ENCODE measurements around the gene GATA3. TPM values are rescaled to one million over a fixed set of nuclear protein-coding genes. Genes with fewer than 3 reads are reported as not detected.
A peak's percentile ranks its signal among the peaks of the same experiment; 100 is the strongest.

The GATA3 gene
- total and polyA plus RNA-seq, 4 donors = 0.10 to 3.4 (median 1.1) TPM

GRCh38 chr10:8044331-8044907 lies 10.1 kb upstream of the GATA3 start:
- Histone ChIP-seq H3K27ac (ENCODE audit: low read depth, low read length) (no peak overlapping the region), H3K4me3 (ENCODE audit: low read depth, low read length) (no peak overlapping the region), H3K9me3 (ENCODE audit: control insufficient read depth, insufficient read depth, low read length) (no peaks in the 10 kb centered on the region), H3K4me1 (ENCODE audit: control insufficient read depth, insufficient read depth, low read length) (peaks cover 50% of the 10 kb centered on the region), H3K27me3 (ENCODE audit: control insufficient read depth, insufficient read depth, low read length) (peaks cover 100% of the 10 kb centered on the region), H3K36me3 (ENCODE audit: control insufficient read depth, insufficient read depth, low read length) (no peaks in the 10 kb centered on the region)
- 6% methylated on average over 6 of the region's 12 CpGs for WGBS (ENCODE audit: insufficient coverage)
- DNase-seq (ENCODE audit: low read depth in 4 of 6, low spot score in 6 of 6) = peak in 1 of 6 donors; percentile 9

GRCh38 chr10:8044908-8045725 lies 9.4 kb upstream of the GATA3 start:
- no peak overlapping the region for H3K27ac ChIP-seq (ENCODE audit: low read depth, low read length)
- WGBS (ENCODE audit: insufficient coverage) = 0% methylated on average over 18 of the region's 32 CpGs
- peak in 2 of 6 donors; percentile 25 to 45 for DNase-seq (ENCODE audit: low read depth in 4 of 6, low spot score in 6 of 6)

DNA sequence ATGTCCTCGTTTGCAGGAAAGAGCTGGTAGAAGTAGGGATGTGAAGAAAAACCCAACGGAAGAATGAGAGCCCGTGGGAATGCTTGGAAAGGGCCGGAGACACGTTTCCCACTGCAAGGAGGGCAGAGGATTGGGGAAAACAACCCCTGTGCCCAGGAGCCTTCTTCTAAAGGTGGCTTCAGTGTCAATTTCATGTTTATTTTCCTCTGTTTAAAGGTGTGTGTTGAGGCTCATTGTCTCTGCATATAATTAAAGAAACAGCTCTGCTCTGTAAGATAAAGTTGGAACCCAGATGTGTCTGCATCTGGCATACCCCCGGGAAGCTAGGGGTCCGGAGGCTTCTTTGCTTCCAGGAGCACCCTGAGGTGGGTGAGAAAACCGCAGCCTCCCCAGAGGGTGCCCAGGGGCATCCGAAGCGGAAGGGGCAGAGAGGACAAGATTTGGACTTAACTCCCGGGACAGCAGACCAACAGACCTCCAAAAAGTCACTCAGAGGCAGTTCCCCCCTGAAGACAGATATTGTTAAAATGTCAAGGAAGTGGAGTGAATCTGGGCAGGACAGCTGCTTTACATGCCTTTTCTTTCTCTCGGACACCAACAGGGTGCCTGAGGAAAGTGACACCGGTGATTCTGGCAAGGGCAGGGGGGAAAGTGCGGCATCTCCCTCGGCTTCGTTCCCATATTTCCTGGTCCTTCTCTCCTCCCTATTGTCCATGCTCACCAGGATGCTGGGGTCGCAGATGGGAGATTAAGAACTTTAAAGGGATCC lies 8.6 kb upstream of the GATA3 start:
- Histone ChIP-seq H3K36me3 (ENCODE audit: control insufficient read depth, insufficient read depth, low read length) (no peaks in the 10 kb centered on the region), H3K9me3 (ENCODE audit: control insufficient read depth, insufficient read depth, low read length) (no peaks in the 10 kb centered on the region), H3K27me3 (ENCODE audit: control insufficient read depth, insufficient read depth, low read length) (peaks cover 100% of the 10 kb centered on the region), H3K4me3 (ENCODE audit: low read depth, low read length) (no peak overlapping the region), H3K27ac (ENCODE audit: low read depth, low read length) (no peak overlapping the region), H3K4me1 (ENCODE audit: control insufficient read depth, insufficient read depth, low read length) (peaks cover 64% of the 10 kb centered on the region)
- no peak for DNase-seq (ENCODE audit: low read depth in 4 of 6, low spot score in 6 of 6)
- WGBS (ENCODE audit: insufficient coverage) = 0% methylated on average over 4 of the region's 17 CpGs

More at GRCh38 chr10:8044908-8045725, 9.4 kb upstream of the GATA3 start:
- H3K4me3 ChIP-seq (ENCODE audit: low read depth, low read length) = peak overlapping the region; percentile 5
- H3K36me3 ChIP-seq (ENCODE audit: control insufficient read depth, insufficient read depth, low read length) = no peaks in the 10 kb centered on the region
- H3K9me3 ChIP-seq (ENCODE audit: control insufficient read depth, insufficient read depth, low read length) = no peaks in the 10 kb centered on the region
- H3K27me3 ChIP-seq (ENCODE audit: control insufficient read depth, insufficient read depth, low read length) = peaks cover 100% of the 10 kb centered on the region
- peaks cover 57% of the 10 kb centered on the region for H3K4me1 ChIP-seq (ENCODE audit: control insufficient read depth, insufficient read depth, low read length)

DNA sequence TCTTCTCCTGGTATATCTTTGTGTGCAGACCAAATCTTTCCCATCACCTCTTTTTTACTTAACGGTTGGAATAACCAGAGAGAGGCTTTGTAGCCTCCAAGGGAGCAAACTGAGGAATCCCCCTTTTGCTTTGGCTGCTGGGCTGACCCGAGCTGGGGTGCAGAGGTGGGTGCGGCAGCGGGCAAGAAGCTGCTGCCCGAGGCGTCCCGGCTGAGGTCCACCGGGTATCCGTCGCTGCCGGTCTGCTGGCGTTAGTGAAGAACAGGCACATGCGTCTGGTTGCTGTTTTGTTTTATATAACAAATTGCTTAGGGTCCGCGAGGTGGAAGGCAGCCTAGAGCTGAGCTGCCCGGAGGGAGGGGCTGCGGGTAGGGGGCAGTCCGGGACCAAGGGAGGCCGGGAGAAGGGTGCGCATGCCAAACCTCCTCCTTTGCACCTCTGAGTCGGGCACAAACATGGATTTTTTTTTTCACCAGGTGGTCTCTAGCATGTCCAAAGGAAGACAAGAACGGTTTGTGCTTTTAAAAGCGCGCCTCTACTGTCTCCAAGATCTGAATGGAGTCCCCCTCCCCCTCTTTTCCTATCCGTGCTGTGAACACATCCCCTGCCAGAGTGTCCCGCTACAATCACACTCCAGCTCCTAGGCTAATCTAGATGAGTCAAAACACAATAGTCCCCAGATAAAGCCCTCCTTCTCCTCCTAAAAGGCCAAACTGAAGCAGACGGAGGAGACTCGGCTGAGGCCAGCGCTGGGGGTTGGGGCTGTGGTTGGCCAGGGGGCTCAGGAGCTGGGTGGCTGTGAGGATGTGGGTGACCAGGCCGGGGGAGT lies 6.8 kb upstream of the GATA3 start:
- no peak overlapping the region for H3K4me3 ChIP-seq (ENCODE audit: low read depth, low read length)
- H3K36me3 ChIP-seq (ENCODE audit: control insufficient read depth, insufficient read depth, low read length) = no peaks in the 10 kb centered on the region
- 1% methylated on average over 29 of the region's 30 CpGs for WGBS (ENCODE audit: insufficient coverage)
- peaks cover 99% of the 10 kb centered on the region for H3K27me3 ChIP-seq (ENCODE audit: control insufficient read depth, insufficient read depth, low read length)
- H3K27ac ChIP-seq (ENCODE audit: low read depth, low read length) = no peak overlapping the region
- peak in 2 of 6 donors; percentile 42 to 44 for DNase-seq (ENCODE audit: low read depth in 4 of 6, low spot score in 6 of 6)
- no peaks in the 10 kb centered on the region for H3K9me3 ChIP-seq (ENCODE audit: control insufficient read depth, insufficient read depth, low read length)
- peaks cover 78% of the 10 kb centered on the region for H3K4me1 ChIP-seq (ENCODE audit: control insufficient read depth, insufficient read depth, low read length)

DNA sequence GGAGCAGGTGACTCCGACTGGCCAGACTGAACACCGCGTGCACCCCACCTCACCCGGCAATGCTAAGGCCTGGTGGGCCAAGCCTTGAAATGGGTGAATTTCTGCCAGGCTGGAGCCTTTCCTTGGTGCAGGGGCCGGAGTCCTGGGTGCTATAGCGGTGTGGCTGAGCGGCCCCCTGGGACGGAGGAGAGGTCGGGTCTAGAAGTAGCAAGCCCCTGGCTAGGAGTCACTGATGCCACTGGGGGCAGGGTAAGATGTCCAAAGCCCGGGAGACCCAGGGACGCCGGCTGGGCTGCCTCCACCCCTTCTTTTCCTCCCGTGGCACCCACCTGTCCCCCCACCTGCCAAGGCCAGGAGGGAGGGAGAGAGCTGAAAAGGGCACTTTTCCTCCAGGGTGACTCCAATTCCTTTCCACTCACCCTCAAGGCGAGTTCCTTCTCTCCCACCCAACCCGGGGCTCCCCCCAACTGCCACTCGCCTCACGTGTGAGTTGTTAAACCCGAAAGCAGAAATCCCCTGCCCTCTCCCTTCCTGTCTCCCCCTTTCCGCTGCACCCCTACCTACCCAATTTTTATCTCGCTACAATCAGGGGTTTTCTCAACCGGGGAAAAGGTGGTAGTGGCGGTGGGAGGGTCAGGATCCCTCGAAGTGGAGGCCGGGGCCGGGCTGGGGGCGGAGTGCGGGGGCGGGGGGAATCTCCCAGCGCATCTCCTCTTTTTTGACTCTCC lies 6.0 kb upstream of the GATA3 start:
- peaks cover 99% of the 10 kb centered on the region for H3K27me3 ChIP-seq (ENCODE audit: control insufficient read depth, insufficient read depth, low read length)
- no peak overlapping the region for H3K27ac ChIP-seq (ENCODE audit: low read depth, low read length)
- WGBS (ENCODE audit: insufficient coverage) = 1% methylated on average over 18 of the region's 29 CpGs

GRCh38 chr10:8049045-8049864 lies 5.2 kb upstream of the GATA3 start:
- Histone ChIP-seq H3K36me3 (ENCODE audit: control insufficient read depth, insufficient read depth, low read length) (no peaks in the 10 kb centered on the region), H3K4me3 (ENCODE audit: low read depth, low read length) (no peak overlapping the region), H3K4me1 (ENCODE audit: control insufficient read depth, insufficient read depth, low read length) (peaks cover 80% of the 10 kb centered on the region)

More for the DNA sequence above, 6.0 kb upstream of the GATA3 start:
- Histone ChIP-seq H3K36me3 (ENCODE audit: control insufficient read depth, insufficient read depth, low read length) (no peaks in the 10 kb centered on the region), H3K9me3 (ENCODE audit: control insufficient read depth, insufficient read depth, low read length) (no peaks in the 10 kb centered on the region), H3K4me3 (ENCODE audit: low read depth, low read length) (no peak overlapping the region), H3K4me1 (ENCODE audit: control insufficient read depth, insufficient read depth, low read length) (peaks cover 77% of the 10 kb centered on the region)
- DNase-seq (ENCODE audit: low read depth in 4 of 6, low spot score in 6 of 6) = no peak

GRCh38 chr10:8049865-8050555 lies 4.5 kb upstream of the GATA3 start:
- Histone ChIP-seq H3K27ac (ENCODE audit: low read depth, low read length) (no peak overlapping the region), H3K4me1 (ENCODE audit: control insufficient read depth, insufficient read depth, low read length) (peaks cover 81% of the 10 kb centered on the region), H3K27me3 (ENCODE audit: control insufficient read depth, insufficient read depth, low read length) (peaks cover 98% of the 10 kb centered on the region), H3K4me3 (ENCODE audit: low read depth, low read length) (no peak overlapping the region), H3K36me3 (ENCODE audit: control insufficient read depth, insufficient read depth, low read length) (no peaks in the 10 kb centered on the region), H3K9me3 (ENCODE audit: control insufficient read depth, insufficient read depth, low read length) (no peaks in the 10 kb centered on the region)
- WGBS (ENCODE audit: insufficient coverage) = 0% methylated on average over 66 of the region's 68 CpGs
- peak in 2 of 6 donors; percentile 28 to 38 for DNase-seq (ENCODE audit: low read depth in 4 of 6, low spot score in 6 of 6)

More at GRCh38 chr10:8049045-8049864, 5.2 kb upstream of the GATA3 start:
- Histone ChIP-seq H3K27ac (ENCODE audit: low read depth, low read length) (no peak overlapping the region), H3K27me3 (ENCODE audit: control insufficient read depth, insufficient read depth, low read length) (peaks cover 99% of the 10 kb centered on the region), H3K9me3 (ENCODE audit: control insufficient read depth, insufficient read depth, low read length) (no peaks in the 10 kb centered on the region)
- peak in 2 of 6 donors; percentile 5 to 21 for DNase-seq (ENCODE audit: low read depth in 4 of 6, low spot score in 6 of 6)
- under 1% methylated on average over 36 of the region's 51 CpGs for WGBS (ENCODE audit: insufficient coverage)

Data from spinal cord (tissue), 10 donors.